Smooth muscle cell (in vitro differentiated cells): ENCODE measurements around the gene GLB1L2. TPM values are rescaled to one million over a fixed set of nuclear protein-coding genes. Genes with fewer than 3 reads are reported as not detected.

Experiments used
- DNase-seq: peaks from one replicate; lab custom pipeline; 2025; ENCODE audit not compliant: unreplicated experiment; lab: John Stamatoyannopoulos, UW
- H2AFZ ChIP-seq: fragments of 200-600 bp; sonication (generic); 2 replicates; pipeline ENCODE4 v1.6.0; 2016; ENCODE audit warnings: antibody characterized with exemption, low read depth, mild to moderate bottlenecking
- H3F3A ChIP-seq: fragments of 200-600 bp; sonication (generic); 2 replicates; pipeline ENCODE4 v1.6.0; 2017; ENCODE audit warnings: antibody characterized with exemption, low read depth
- H3K27ac ChIP-seq: fragments of 200-600 bp; sonication (generic); 2 replicates; pipeline ENCODE4 v1.5.1; 2016; ENCODE audit warnings: low read depth, mild to moderate bottlenecking
- H3K27me3 ChIP-seq: fragments of 200-600 bp; sonication (generic); 2 replicates; pipeline ENCODE4 v1.6.1; 2016; ENCODE audit warnings: low read depth, mild to moderate bottlenecking
- H3K36me3 ChIP-seq: fragments of 200-600 bp; sonication (generic); 2 replicates; pipeline ENCODE4 v1.5.1; 2016; ENCODE audit warnings: low read depth
- H3K4me1 ChIP-seq: fragments of 200-600 bp; sonication (generic); 2 replicates; pipeline ENCODE4 v1.5.1; 2016; ENCODE audit warnings: low read depth
- H3K4me2 ChIP-seq: fragments of 200-600 bp; sonication (generic); 2 replicates; pipeline ENCODE4 v1.6.0; 2016; ENCODE audit warnings: mild to moderate bottlenecking
- H3K4me3 ChIP-seq: fragments of 200-600 bp; sonication (generic); 2 replicates; pipeline ENCODE4 v1.5.1; 2016; ENCODE audit warnings: mild to moderate bottlenecking
- H3K79me2 ChIP-seq: fragments of 200-600 bp; sonication (generic); 2 replicates; pipeline ENCODE4 v1.6.0; 2016; ENCODE audit warnings: low read depth, mild to moderate bottlenecking
- H3K9ac ChIP-seq: fragments of 200-600 bp; sonication (generic); 2 replicates; pipeline ENCODE4 v1.6.0; 2016; ENCODE audit warnings: low read depth
- H3K9me3 ChIP-seq: fragments of 200-600 bp; sonication (generic); replicated peaks from 2 replicates; pipeline ENCODE4 v1.5.1; 2016; ENCODE audit warnings: low read depth
- H4K20me1 ChIP-seq: fragments of 200-600 bp; sonication (generic); 2 replicates; pipeline ENCODE4 v1.6.0; 2016; ENCODE audit warnings: low read depth
- CTCF ChIP-seq: fragments of 200-600 bp; sonication (generic); IDR thresholded peaks from 2 replicates; pipeline ENCODE4 v1.5.1; 2017; ENCODE audit warnings: borderline replicate concordance, mild to moderate bottlenecking, antibody characterized with exemption; ENCODE audit not compliant: insufficient read depth, poor library complexity, severe bottlenecking
- WGBS: methylation state at CpG from one replicate; pipeline ENCODE4 v1.1.7; 2016; ENCODE audit warnings: low lambda C conversion rate; 5-methylcytosine and 5-hydroxymethylcytosine counted together
- polyA plus RNA-seq: library from polyadenylated mRNA; unstranded; fragments of >200 nt; fragmentation: Nextera tagmentation; extraction: Ambion mirVana; gene quantifications from 2 replicates; pipeline ENCODE4 v1.2.1, GENCODE V29; 2016
- total RNA-seq: library from RNA; depleted of rRNA; stranded (reverse); fragments of >200 nt; gene quantifications from 2 replicates; pipeline ENCODE4 v1.2.3, GENCODE V29; 2014

Gene GLB1L2
- total and polyA plus RNA-seq, 2 experiments from 2014 or later = 0.40 to 0.83 TPM

DNA sequence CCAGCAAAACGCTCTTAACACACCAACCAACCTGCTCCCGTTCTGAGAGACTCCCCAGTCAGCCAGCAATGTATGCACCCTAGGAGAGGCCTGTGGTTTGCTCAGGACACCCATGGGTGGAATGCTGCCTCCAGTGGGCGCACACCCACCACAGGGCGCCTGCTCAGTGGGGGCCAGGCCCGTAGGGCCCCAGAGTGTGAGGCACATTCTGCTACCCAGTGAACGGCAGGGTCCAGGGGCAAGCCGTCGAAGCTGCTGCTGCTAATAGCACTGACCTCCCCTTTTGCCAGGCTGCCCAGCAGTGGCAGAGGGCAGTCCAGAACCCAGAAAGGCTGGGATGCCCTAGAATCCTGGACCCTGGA is 67.5 kb downstream of the GLB1L2 start:
- H3K4me2 ChIP-seq = no peak overlapping the region
- no peaks in the 10 kb centered on the region for H4K20me1 ChIP-seq
- H3K79me2 ChIP-seq = no peaks in the 10 kb centered on the region
- no peak overlapping the region for H3K27ac ChIP-seq
- H3K9me3 ChIP-seq = no peaks in the 10 kb centered on the region
- no peak for TF ChIP-seq CTCF
- no peak overlapping the region for H2AFZ ChIP-seq
- peaks cover 7% of the 10 kb centered on the region for H3K27me3 ChIP-seq
- no peak for DNase-seq
- WGBS = 87% methylated on average over 8 of the region's 8 CpGs
- no peak overlapping the region for H3K9ac ChIP-seq
- no peaks in the 10 kb centered on the region for H3K36me3 ChIP-seq
- H3K4me1 ChIP-seq = no peaks in the 10 kb centered on the region
- H3F3A ChIP-seq = no peaks in the 10 kb centered on the region
- no peak overlapping the region for H3K4me3 ChIP-seq

DNA sequence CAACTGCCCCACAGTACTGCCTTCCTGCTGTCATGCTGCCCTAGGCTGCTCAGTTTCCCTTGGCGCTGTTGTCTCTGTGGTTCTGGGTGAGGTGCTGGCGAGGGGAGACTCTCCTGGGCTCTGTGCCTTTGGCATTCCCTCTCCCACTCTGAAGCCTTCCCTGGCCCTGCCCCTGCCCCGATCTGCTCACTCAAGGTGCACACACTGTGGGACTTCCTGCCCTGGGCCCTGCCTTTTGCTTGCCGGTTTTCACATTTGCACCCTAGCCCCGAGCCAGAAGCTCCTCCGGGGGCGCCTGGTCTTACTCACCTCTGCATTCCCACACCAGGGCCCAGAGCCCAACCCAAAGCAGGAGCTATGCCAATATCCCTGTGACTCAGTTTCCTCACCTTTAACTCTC is 68.2 kb downstream of the GLB1L2 start:
- Histone ChIP-seq H3K27me3 (peaks cover 7% of the 10 kb centered on the region), H3K27ac (no peak overlapping the region), H2AFZ (no peak overlapping the region), H3K79me2 (no peaks in the 10 kb centered on the region), H4K20me1 (no peaks in the 10 kb centered on the region), H3K4me3 (no peak overlapping the region), H3K9ac (no peak overlapping the region), H3K4me1 (no peaks in the 10 kb centered on the region), H3K9me3 (no peaks in the 10 kb centered on the region), H3K36me3 (no peaks in the 10 kb centered on the region), H3F3A (no peaks in the 10 kb centered on the region), H3K4me2 (no peak overlapping the region)
- no peak for DNase-seq
- WGBS = 89% methylated on average over 7 of the region's 7 CpGs
- no peak for TF ChIP-seq CTCF

DNA sequence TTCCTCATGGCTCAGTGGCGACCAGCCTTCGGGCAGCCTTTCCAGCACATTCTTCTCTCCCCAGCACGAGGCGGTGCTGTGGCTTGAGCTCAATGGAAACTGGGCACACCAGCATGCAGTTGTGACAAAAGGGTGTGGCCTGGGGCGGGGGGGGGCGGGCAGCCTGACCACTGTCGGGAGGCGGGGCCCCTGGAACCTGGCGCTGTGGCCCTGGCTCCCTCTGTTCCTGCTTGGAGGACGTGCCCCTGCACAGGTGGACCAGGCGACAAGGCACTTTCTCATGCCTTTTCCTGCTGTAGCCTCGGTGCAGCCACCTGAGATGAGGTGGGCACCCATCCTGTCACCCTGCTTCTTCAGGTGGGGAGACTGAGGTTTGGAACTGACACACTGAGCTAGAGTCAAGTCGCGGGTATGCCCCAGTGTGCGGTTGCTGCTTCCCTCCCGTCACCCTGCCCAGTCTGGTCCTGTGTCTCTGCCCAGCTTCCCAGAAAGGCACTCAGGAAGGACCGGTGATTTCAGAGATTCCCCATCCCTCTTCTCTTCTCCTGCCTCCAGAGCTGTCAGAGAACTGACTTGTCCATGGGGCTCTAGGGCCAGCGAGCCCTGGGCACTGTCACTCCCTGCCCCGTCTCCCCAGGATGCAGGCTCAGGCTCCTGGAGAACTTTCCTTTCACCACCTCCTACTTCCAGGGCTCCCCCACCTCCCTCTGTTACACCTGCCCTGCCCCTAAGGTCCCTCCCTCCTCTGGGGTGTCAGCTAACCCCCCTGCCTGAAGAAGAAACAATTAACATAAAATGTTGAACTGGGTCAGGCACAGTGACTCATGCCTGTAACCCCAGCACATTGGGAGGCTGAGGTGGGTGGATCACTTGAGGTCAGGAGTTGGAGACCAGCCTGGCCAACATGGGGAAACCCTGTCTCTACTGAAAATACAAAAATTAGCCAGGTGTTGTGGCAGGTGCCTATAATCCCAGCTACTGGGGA is 70.3 kb downstream of the GLB1L2 start:
- no peaks in the 10 kb centered on the region for H4K20me1 ChIP-seq
- no peak overlapping the region for H3K27ac ChIP-seq
- DNase-seq = no peak
- no peaks in the 10 kb centered on the region for H3K79me2 ChIP-seq
- H3K9ac ChIP-seq = no peak overlapping the region
- H2AFZ ChIP-seq = no peak overlapping the region
- no peaks in the 10 kb centered on the region for H3K4me1 ChIP-seq
- no peak overlapping the region for H3K4me3 ChIP-seq
- no peak for TF ChIP-seq CTCF
- no peaks in the 10 kb centered on the region for H3K36me3 ChIP-seq
- H3F3A ChIP-seq = no peaks in the 10 kb centered on the region
- WGBS = 84% methylated on average over 19 of the region's 19 CpGs
- no peak overlapping the region for H3K4me2 ChIP-seq
- peaks cover 10% of the 10 kb centered on the region for H3K27me3 ChIP-seq
- H3K9me3 ChIP-seq = no peaks in the 10 kb centered on the region

DNA sequence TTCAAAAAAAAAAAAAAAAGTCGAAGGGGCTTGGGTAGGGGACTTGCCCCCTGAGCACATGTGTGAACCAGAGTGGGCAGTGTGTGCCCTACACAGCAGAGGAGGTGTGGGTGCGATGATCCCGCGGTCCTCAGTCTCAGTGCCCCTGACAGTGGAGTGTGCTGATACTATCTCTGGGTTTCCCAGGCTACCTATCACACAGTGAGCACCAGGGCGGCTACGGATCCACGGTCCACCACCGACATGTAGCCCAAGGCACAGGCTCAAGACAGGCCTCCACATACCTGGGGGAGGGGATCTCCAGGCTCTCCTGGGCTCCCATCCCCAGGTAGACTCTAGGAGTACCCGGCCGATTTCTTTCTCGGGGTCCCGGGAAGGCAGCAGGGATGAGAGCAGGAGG is 71.1 kb downstream of the GLB1L2 start:
- H3K27me3 ChIP-seq = peaks cover 18% of the 10 kb centered on the region
- no peak overlapping the region for H2AFZ ChIP-seq
- TF ChIP-seq CTCF = no peak
- no peaks in the 10 kb centered on the region for H3K4me1 ChIP-seq
- no peak overlapping the region for H3K9ac ChIP-seq
- H3K79me2 ChIP-seq = no peaks in the 10 kb centered on the region
- H3K9me3 ChIP-seq = no peaks in the 10 kb centered on the region
- no peak overlapping the region for H3K27ac ChIP-seq
- WGBS = 89% methylated on average over 12 of the region's 12 CpGs
- H3K4me3 ChIP-seq = no peak overlapping the region
- no peaks in the 10 kb centered on the region for H3F3A ChIP-seq
- H3K4me2 ChIP-seq = no peak overlapping the region
- H4K20me1 ChIP-seq = no peaks in the 10 kb centered on the region
- H3K36me3 ChIP-seq = no peaks in the 10 kb centered on the region
- no peak for DNase-seq
